ENCODE measurements around the gene AK3. TPM values are rescaled to one million over a fixed set of nuclear protein-coding genes. Genes with fewer than 3 reads are reported as not detected.

Gene AK3
- total and polyA plus RNA-seq, 10 of the 15 experiments (the other 5 are each of a cell fraction or from before 2014, with no cell fraction given), result 14.2 to 86.6 (median 43.9) TPM

DNA sequence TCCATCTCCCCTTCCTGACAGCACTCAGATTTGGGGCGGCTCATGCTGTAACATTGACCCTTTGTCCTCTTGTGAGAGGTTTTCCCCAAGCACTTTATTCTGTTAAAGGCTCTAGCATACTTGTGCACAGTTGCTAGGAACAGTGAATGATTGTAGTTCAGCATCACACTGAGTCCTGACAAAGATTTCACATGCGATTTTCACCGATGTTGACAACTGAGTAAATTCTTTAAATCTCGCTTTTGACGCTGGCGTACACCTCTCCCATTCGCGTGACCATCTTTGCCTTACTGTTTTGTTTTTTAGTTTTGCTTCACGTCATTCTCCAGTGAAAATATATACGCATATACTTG is 60.9 kb downstream of the AK3 start (continued):
- TF ChIP-seq, protein P1, sequence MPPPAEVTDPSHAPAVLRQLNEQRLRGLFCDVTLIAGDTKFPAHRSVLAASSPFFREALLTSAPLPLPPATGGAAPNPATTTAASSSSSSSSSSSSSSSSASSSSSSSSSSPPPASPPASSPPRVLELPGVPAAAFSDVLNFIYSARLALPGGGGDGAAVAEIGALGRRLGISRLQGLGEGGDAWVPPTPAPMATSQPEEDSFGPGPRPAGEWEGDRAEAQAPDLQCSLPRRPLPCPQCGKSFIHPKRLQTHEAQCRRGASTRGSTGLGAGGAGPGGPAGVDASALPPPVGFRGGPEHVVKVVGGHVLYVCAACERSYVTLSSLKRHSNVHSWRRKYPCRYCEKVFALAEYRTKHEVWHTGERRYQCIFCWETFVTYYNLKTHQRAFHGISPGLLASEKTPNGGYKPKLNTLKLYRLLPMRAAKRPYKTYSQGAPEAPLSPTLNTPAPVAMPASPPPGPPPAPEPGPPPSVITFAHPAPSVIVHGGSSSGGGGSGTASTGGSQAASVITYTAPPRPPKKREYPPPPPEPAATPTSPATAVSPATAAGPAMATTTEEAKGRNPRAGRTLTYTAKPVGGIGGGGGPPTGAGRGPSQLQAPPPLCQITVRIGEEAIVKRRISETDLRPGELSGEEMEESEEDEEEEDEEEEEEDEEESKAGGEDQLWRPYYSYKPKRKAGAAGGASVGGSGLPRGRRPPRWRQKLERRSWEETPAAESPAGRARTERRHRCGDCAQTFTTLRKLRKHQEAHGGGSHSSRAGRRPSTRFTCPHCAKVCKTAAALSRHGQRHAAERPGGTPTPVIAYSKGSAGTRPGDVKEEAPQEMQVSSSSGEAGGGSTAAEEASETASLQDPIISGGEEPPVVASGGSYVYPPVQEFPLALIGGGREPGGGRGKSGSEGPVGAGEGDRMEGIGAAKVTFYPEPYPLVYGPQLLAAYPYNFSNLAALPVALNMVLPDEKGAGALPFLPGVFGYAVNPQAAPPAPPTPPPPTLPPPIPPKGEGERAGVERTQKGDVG (CRISPR knock-in tag; IDR thresholded peaks at IDR 0.05), result no peak
- TF ChIP-seq LARP7 (IDR thresholded peaks at IDR 0.05) (no peak), NRF1 (conservative IDR thresholded peaks at IDR 0.05; ENCODE audit: low read depth, low read length) (no peak), DPF2 (IDR thresholded peaks at IDR 0.05) (no peak)

DNA sequence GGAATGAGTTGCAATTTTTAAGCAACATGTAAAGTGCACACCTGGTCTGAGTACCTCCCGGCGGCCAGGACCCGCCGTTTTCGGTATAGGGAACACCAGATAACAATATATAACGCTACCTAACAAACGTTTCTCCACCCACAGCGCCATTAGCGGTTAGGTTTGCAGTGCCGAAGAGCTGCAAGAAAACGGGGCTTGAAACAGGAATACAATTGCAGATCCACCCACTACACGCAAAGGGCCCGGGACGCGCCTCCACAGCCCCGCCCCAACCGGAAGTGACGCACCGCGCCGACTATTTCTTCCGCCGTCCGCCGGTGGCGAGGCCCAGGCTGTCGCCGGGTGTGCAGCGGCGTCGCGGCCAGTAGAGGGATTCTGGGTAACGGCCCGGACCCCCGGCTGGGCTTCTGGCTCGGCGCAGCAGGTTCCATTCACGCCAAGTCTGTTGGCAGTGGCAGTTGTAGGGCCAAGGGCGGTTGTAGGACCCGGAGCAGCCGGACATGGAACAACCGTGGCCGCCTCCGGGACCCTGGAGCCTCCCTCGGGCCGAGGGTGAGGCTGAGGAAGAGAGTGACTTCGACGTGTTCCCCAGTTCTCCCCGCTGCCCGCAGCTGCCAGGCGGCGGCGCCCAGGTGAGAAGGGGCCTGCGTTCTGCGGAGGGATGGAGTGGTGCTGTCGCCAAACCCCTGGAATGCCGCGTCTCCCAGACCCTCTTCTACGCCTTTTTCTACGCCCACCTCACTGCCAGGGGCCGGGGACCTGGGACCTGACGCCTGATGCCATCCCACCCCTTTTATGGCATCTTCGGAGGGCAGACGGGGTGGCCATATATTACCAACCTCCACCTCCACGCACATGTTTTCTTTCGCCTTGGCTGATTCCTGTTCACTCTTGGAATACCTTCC is 61.5 kb downstream of the AK3 start, which contains the start of gene CDC37L1:
Gene CDC37L1, plus strand, starts transcription at position 302 of the 905 bp plus-strand sequence. Its CDS starts 199 bp downstream, at position 501.
- peak; percentile 83 for DNase-seq (ENCODE audit: low read depth, low spot score)
- SMC1A ChIA-PET (ENCODE audit: uncharacterized antibody, unreplicated experiment), result interaction anchor here (0.5 kb wide), 1 partner anchor 122 kb away, joined by 3 read pairs; no protein-coding TSS in a partner anchor
- Histone ChIP-seq H2AFZ (ENCODE audit: control insufficient read depth, low read depth, low read length) (peak within 1 kb of the TSS; percentile 94), H3K4me3 (peak within 1 kb of the TSS; percentile 89), H3K4me2 (ENCODE audit: control insufficient read depth, insufficient read depth) (peak within 1 kb of the TSS; percentile 85), H3K4me1 (ENCODE audit: control insufficient read depth, insufficient read depth, low read length) (peaks cover 3% of the 10 kb centered on the region; the same call in 1 of the 2 replicates), H4K20me1 (ENCODE audit: control insufficient read depth, insufficient read depth) (no peaks in the 10 kb centered on the region), H3K27ac (ENCODE audit: control insufficient read depth, insufficient read depth) (peak within 1 kb of the TSS; percentile 96), H3K27me3 (replicated peaks in 1 of 2; ENCODE audit: control insufficient read depth in 2 of 2, insufficient read depth in 2 of 2, low read length in 1 of 2) (no peaks in the 10 kb centered on the region), H3K36me3 (ENCODE audit: control insufficient read depth in 2 of 2, insufficient read depth in 2 of 2, low read length in 1 of 2) (no peaks in the 10 kb centered on the region), H3K79me2 (ENCODE audit: control insufficient read depth, insufficient read depth, low read length) (peaks cover 31% of the 10 kb centered on the region), H3K9me3 (replicated peaks; ENCODE audit: control insufficient read depth, insufficient read depth, low read length) (no peaks in the 10 kb centered on the region), H3K9ac (ENCODE audit: control insufficient read depth, insufficient read depth, low read length) (peak within 1 kb of the TSS; percentile 98)
- no TSS peak for BruUV-seq (replicated peaks)
- WGBS (ENCODE audit: insufficient coverage, insufficient replicate concordance, low lambda C conversion rate, missing lambda C conversion rate), result 2% methylated on average over 64 of the region's 66 CpGs
- POLR2A ChIA-PET, result no interaction called here
- intact Hi-C loops (cut with micrococcal nuclease; ENCODE audit: unreplicated experiment) (loop anchor here (2.0 kb wide), 1 partner anchor 61 kb away; the partner anchor contains the start of gene AK3), in situ Hi-C loops (cut with MboI) (no loop called here)
- RAD21 ChIA-PET (ENCODE audit: unreplicated experiment), result interaction anchor here (0.7 kb wide), 2 partner anchors 61 to 75 kb away, joined by 3 to 7 read pairs; partner anchors contain the start of gene AK3
- FAIRE-seq, result peak; percentile 98
- CTCF ChIA-PET, result interaction anchor here (1.0 to 1.4 kb wide), 3 partner anchors 14 to 61 kb away, joined by 3 to 6 read pairs (median 3); partner anchors contain the start of gene AK3
- ATAC-seq, result peak; percentile 94
- TF ChIP-seq CHD2 (IDR thresholded peaks at IDR 0.05; ENCODE audit: borderline replicate concordance, low read depth, low read length) (peak; percentile 40; the same call in 1 of the 2 replicates), ZSCAN29 (IDR thresholded peaks at IDR 0.05) (0 out of 2 replicates have a peak, but pooled peaks have one; percentile 60), POLR2AphosphoS2 (IDR thresholded peaks at IDR 0.05; ENCODE audit: low read depth, low read length) (peak; percentile 68), TCF12 (IDR thresholded peaks at IDR 0.05; ENCODE audit: low read depth, low read length) (peak; percentile 55; the same call in 1 of the 2 replicates), IKZF1 (conservative IDR thresholded peaks at IDR 0.05) (peak; percentile 89), MTA2 (IDR thresholded peaks at IDR 0.05; ENCODE audit: low read depth) (peak; percentile 45; the same call in 1 of the 2 replicates), BMI1 (IDR thresholded peaks at IDR 0.05; ENCODE audit: borderline replicate concordance) (no peak)
- TF ChIP-seq, protein P2, sequence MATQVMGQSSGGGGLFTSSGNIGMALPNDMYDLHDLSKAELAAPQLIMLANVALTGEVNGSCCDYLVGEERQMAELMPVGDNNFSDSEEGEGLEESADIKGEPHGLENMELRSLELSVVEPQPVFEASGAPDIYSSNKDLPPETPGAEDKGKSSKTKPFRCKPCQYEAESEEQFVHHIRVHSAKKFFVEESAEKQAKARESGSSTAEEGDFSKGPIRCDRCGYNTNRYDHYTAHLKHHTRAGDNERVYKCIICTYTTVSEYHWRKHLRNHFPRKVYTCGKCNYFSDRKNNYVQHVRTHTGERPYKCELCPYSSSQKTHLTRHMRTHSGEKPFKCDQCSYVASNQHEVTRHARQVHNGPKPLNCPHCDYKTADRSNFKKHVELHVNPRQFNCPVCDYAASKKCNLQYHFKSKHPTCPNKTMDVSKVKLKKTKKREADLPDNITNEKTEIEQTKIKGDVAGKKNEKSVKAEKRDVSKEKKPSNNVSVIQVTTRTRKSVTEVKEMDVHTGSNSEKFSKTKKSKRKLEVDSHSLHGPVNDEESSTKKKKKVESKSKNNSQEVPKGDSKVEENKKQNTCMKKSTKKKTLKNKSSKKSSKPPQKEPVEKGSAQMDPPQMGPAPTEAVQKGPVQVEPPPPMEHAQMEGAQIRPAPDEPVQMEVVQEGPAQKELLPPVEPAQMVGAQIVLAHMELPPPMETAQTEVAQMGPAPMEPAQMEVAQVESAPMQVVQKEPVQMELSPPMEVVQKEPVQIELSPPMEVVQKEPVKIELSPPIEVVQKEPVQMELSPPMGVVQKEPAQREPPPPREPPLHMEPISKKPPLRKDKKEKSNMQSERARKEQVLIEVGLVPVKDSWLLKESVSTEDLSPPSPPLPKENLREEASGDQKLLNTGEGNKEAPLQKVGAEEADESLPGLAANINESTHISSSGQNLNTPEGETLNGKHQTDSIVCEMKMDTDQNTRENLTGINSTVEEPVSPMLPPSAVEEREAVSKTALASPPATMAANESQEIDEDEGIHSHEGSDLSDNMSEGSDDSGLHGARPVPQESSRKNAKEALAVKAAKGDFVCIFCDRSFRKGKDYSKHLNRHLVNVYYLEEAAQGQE (IDR thresholded peaks at IDR 0.05; ENCODE audit: low read depth, low read length), result peak; percentile 49
